Endometrium (tissue), 2 donors: Measurements from ENCODE around the gene BRD1.

Source experiments
- FAIRE-seq: peaks from 2 replicates; lab custom pipeline; 2012; peaks lifted over from hg19 to GRCh38; lab: Jason Lieb, UNC
- donor health status: control.
- donor health status: control.

BRD1 gene

DNA sequence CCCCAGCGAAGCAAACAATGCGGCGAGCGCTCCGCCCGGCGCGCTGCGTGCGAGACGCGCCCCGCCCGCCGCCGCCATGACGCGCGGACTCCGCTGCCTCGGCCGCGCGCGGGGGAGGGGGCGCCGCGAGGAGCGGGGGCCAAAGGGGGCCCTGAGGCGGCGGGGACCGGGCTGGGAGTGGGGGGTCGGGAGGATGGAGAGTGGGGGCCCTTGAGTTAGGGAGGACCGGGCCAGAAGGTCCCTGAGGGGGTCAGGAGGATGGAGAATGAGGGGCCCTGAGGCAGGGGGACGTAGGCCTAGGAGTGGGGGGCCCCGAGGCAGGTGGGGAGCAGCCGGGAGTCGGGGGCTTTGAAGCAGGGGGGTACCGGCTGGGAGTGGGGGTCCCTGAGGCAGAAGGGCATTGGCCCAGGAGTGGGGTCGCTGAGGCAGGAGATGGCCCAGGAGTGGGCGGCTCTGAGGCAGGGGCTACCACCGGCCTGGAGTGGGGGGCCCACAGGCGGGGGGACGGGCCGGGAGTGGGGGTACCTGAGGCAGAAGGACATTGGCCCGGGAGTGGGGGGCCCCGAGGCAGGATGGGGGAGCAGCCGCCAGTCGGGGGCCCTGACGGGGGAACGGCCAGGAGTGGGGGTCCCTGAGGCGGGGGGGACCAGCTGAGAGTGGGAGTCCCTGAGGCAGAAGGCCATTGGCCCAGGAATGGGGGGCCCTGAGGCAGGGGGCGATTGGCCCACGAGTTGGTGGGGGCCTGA lies at the start of gene BRD1:
Gene BRD1 (minus strand): TSS at position 21 of the 746 bp plus-strand sequence. CDS start 3,556 bp downstream, outside the sequence.
- FAIRE-seq, result no peak

DNA sequence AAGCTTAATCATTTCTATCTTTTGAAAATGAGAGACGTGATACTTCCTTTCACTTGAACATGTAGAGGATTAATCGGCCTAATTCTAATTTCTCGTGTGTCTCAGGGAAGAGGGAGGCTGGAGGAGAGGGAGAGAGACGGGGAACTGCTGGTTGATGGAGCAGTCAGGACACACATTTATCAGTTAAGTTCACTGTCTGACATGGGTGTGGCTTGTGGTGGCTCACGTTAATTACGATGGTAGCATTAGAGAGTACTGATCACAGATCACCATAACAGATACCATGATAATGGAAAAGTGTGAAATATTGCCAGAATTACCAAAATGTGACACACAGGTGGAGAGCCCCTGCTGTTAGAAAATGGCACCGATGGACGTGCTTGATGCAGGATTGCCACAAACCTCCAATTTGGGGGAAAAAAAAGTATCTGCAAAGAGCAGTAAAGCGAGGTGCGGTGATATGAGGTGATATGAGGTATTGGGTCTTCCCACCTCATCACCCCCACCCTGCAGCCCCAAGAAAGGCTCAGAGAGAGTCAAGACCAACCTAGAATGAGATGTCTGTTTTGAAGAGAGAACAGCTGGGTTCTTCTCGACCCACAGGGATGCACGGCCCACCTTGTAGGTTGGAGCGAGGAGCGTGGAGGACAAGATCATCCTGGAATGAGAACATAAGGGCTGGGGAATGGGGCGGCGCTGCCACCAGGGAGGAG lies 45.7 kb upstream of the BRD1 start:
- FAIRE-seq, result no peak

- FAIRE-seq, result no peak
These were observed 44.7 kb upstream of the BRD1 start for GRCh38 chr22:49872347-49872746.

DNA sequence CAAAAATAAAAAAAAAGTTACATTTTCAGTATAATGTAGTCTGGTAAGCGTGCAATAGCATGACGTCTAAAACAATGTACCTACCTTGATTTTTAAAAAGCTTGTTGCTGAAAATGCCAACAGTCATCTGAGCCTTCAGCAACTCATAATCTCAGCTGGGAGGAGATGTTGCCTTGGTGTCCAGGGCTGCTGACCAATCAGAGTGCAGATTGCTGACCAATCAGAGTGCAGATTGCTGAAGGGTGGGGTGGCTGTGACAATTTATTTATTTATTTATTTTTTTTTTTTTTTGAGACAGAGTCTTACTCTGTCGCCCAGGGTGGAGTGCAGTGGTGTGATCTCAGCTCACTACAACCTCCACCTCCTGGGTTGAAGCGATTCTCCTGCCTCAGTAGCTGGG lies 43.8 kb upstream of the BRD1 start:
- FAIRE-seq, result no peak

DNA sequence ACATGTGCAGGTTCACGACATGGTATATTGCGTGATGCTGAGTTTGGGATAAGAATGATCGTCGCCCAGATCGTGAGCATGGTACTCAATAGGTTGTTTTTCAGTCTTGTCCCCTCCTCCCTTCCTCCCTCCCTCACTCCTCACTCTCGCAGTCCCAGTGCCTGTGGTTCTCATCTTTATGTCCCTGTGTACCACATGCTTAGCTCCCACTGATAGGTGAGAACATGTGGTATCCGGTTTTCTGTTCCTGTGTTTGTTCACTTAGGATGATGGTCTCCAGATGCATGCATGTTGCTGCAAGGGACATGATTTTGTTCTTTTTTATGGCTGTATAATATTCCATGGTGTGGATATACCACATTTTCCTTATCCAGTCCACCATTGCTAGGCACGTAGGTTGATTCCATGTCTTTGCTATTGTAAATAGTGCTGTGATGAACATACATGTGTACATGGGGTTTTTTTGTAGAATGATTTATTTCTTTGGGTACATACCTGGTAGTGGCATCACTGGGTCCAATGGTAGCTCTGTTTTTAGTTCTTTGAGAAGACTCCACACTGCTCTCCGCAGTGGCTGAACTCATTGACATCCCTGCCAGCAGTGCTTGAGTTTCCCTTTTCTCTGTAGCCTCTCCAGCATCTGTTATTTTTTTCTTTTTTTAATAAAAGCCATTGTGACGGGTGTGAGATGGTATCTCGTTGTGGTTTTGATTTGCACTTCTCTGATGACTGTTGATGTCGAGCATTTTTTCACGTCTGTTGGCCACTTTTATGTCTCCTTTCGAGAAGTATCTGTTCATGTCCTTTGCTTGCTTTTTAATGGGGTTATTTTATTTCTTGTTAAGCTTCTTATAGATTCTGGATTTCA lies 42.4 kb upstream of the BRD1 start:
- FAIRE-seq, result no peak

GRCh38 chr22:49869086-49869830 lies 41.6 kb upstream of the BRD1 start:
- no peak for FAIRE-seq

GRCh38 chr22:49867303-49868265 lies 39.9 kb upstream of the BRD1 start:
- no peak for FAIRE-seq

DNA sequence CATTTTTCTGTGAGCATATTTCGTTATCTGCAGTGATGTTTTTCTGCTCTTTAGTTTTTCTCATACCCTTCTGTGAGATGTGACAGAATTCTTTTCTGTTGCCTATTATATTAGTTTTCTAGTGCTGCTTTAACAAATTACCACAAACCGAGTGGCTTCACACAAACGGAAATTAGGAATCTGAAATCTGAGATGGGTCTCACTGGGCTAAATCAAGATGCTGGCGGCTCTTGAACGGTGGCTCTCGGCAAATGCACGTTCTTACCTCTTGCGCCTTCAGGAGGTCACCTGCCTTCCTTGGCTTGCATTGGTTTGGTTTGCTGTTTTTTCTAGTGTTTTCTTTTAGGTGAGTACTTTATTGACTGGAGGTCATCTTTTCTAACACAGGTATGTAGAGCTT lies 39.0 kb upstream of the BRD1 start:
- no peak for FAIRE-seq

GRCh38 chr22:49866134-49866533 lies 38.5 kb upstream of the BRD1 start:
- FAIRE-seq, result peak; percentile 31

- no peak for FAIRE-seq
These were observed 37.5 kb upstream of the BRD1 start for GRCh38 chr22:49865156-49865555.

DNA sequence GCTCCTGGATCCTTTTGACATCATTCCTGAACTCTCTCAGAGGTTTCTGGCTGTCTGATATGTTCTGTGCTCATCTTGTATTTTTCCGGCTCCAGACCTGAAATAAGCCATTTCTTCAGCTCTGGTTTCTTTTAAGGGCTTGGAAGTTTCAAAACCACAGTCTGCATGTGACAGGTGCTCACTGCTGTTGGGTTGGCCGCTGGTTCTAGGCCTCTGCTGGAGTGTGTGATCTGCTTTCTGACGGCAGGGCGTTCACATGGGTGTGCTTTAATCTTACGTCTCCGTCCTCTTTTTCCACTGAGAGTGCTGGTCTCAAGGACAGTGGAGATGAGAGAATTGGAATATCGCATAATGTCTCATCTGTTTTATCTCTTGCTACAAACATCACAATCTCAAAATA lies 36.3 kb upstream of the BRD1 start:
- FAIRE-seq, result no peak

GRCh38 chr22:49862496-49862776 lies 34.8 kb upstream of the BRD1 start:
- no peak for FAIRE-seq

DNA sequence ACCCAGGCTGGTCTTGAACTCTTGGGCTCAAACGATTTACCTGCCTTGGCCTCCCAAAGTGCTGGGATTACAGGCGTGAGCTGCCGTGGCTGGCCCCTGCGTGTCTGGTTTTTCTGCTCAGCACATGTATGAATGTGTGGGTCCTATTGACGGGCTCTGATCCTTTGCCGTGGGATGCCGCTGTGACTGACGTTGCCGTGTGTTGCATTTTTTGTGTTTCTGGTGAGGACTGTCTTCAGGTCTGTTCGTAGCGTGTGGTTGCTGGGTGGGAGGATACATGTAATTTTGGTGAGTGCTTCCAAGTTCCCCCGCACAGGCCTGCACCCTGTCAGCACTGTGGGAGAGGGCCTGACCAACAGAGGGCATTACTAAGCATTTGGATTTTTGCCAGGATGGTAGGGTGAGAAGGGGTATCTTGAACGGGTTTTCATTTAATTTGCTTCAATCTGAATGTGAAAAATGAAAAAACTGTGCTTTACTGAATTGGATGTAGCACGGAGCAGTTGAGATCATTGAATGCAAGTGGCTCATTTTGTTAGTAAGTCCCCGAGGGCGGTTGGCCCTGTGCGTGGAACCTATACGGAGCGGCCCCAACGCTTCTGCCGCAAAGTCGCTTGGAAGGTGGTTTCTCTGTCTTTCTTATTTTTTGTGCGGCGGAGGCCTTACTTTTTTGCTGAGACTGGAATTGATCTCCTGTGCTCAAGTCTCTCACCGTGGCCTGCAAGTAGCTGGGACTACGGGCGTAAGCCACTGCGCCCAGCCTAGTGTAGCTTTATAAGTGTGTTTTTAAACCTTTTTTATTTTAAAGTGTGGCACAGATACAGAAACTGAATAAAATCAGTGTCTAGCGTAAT lies 34.2 kb upstream of the BRD1 start:
- FAIRE-seq, result no peak

DNA sequence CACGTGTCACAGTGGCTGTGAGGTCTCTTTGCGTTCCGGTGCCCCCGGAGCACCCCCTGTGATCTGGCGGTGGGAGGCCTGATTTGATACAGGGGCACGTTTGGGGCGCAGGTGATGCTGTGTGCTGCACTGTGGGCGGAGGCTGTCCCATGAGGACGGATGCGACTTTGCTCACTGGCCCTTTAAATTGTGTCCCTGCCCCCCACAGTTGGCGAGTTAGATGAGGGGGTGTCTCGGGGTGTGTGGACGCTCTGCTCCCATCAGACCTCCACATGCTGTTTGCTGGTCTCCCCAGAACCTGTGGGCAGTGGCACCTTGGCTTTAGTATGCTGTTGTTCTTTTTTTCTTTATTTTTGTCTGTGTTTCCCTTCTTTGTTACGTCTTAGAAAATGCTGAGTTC lies 31.2 kb upstream of the BRD1 start:
- FAIRE-seq, result no peak

GRCh38 chr22:49856766-49857618 lies 29.3 kb upstream of the BRD1 start:
- no peak for FAIRE-seq

DNA sequence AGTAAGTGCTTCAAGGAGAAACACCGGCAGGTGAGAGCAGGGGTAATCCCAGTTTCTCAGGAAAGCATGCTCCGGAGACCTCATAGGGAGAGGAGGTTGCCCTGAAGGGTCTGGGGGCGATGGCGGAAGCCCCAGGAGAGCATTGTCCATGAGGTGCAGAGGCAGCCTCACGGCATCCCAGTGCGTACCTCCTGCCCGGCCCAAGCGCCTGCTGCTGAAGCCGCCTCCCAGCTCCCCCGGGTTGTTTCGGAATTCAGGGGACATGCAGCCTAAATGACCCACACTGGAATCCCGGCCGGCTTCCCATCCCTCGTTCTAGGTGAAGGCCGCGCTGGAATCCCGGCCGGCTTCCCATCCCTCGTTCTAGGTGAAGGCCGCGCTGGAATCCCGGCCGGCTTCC lies 28.7 kb upstream of the BRD1 start:
- no peak for FAIRE-seq

DNA sequence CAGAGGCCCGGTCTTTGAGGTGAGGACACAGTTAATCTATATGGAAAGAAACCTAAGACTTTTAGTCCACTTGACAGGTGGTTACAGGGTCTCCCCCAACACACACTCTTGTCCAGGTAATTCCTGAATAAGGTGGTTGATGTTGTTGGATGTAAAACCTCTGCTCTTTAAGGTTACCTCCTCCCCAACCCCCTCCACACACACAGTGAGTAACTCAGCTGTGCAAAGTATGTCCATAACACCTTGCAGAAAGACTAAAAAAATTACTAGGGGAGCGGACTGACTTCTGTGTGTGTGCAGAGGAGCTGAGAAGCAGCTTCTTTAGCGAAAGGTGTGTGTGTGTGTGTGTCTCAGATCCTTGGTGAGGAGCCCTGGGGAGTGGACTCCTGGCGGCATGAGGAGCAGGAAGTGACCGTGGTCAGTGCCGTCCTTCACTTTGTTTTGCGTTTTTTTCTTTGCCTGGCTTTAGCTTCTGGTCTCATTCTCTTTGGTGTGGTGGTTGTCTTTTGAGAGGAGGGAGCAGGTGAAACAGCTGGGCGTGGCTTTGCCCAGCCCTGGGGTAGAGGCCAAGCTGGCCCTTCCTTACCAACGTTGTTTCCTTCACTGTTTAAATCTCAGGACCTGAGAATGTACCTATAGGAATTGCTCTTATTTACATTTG lies 27.7 kb upstream of the BRD1 start:
- no peak for FAIRE-seq

- FAIRE-seq, result no peak
These were observed 26.5 kb upstream of the BRD1 start for GRCh38 chr22:49853981-49854831.
